SHP77 treated with DMSO at 0.1 percent for 48 hours (cell line): Measurements from ENCODE around the gene CCDC34.

Experiments used
- DNase-seq: peaks from one replicate; lab custom pipeline; 2025; lab: John Stamatoyannopoulos, UW

The CCDC34 gene

GRCh38 chr11:27392278-27393114 is 29.5 kb upstream of the CCDC34 start:
- DNase-seq = no peak

- no peak for DNase-seq
Observed at GRCh38 chr11:27391331-27392015, 28.5 kb upstream of the CCDC34 start.

GRCh38 chr11:27390318-27391295 is 27.6 kb upstream of the CCDC34 start:
- no peak for DNase-seq

- no peak for DNase-seq
Observed at GRCh38 chr11:27388869-27389268, 25.9 kb upstream of the CCDC34 start.

- no peak for DNase-seq
Observed at GRCh38 chr11:27388001-27388400, 25.0 kb upstream of the CCDC34 start.

GRCh38 chr11:27387362-27387761 is 24.3 kb upstream of the CCDC34 start:
- no peak for DNase-seq

GRCh38 chr11:27386181-27386845 is 23.3 kb upstream of the CCDC34 start:
- no peak for DNase-seq

GRCh38 chr11:27385245-27385644 is 22.2 kb upstream of the CCDC34 start:
- DNase-seq = no peak

GRCh38 chr11:27384227-27384626 is 21.2 kb upstream of the CCDC34 start:
- no peak for DNase-seq

GRCh38 chr11:27383645-27384044 is 20.6 kb upstream of the CCDC34 start:
- no peak for DNase-seq

GRCh38 chr11:27381238-27381666 is 18.2 kb upstream of the CCDC34 start:
- DNase-seq = no peak

- no peak for DNase-seq
Observed at GRCh38 chr11:27380771-27381170, 17.8 kb upstream of the CCDC34 start.

GRCh38 chr11:27379449-27379848 is 16.4 kb upstream of the CCDC34 start:
- no peak for DNase-seq

GRCh38 chr11:27375370-27375769 is 12.4 kb upstream of the CCDC34 start:
- DNase-seq = no peak

GRCh38 chr11:27373856-27374602 is 11.0 kb upstream of the CCDC34 start:
- no peak for DNase-seq

- DNase-seq = no peak
Observed at GRCh38 chr11:27373392-27373791, 10.4 kb upstream of the CCDC34 start.

- no peak for DNase-seq
Observed at GRCh38 chr11:27372164-27372563, 9.1 kb upstream of the CCDC34 start.

- DNase-seq = no peak
Observed at GRCh38 chr11:27371489-27371888, 8.5 kb upstream of the CCDC34 start.

- no peak for DNase-seq
Observed at GRCh38 chr11:27370374-27370773, 7.4 kb upstream of the CCDC34 start.

GRCh38 chr11:27367881-27368280 is 4.9 kb upstream of the CCDC34 start:
- DNase-seq = peak; percentile 45

- DNase-seq = no peak
Observed at GRCh38 chr11:27363576-27364117, 632 bp upstream of the CCDC34 start.
